ENCODE data around the gene AFTPH.

- TF ChIP-seq EZH2phosphoT487 (IDR thresholded peaks at IDR 0.05; ENCODE audit: borderline replicate concordance, low read length) (no peak), CTCF (IDR thresholded peaks at IDR 0.05; ENCODE audit: low read depth, low read length, poor library complexity, severe bottlenecking) (no peak)
These were observed 17.4 kb downstream of the AFTPH start for GRCh38 chr2:64541547-64541946.
